Activated T-helper 1 cell treated with anti-CD3 and anti-CD28 coated beads, Interleukin-12 subunit alpha, Interleukin-12 subunit beta, Interleukin-2, Interleukin-4 antibody, amounts not matched to agents 30 ng/mL and 10 ng/mL and 1 ng/mL, durations not matched to agents 14 hours and 24 hours and 36 hours (primary cell): ENCODE measurements around the gene BBS4. TPM values are rescaled to one million over a fixed set of nuclear protein-coding genes. Genes with fewer than 3 reads are reported as not detected.

Source experiments
- total RNA-seq: library from RNA; stranded (reverse); gene quantifications from 2 replicates; pipeline ENCODE4 v1.2.3, GENCODE V29; 2022

Gene BBS4
- total RNA-seq, 1 donor from 2014 or later, result 10.3 TPM

Other genes starting within 250 kb of the BBS4 start
- gene ARIH1, start 211.9 kb upstream of the BBS4 start, total RNA-seq, result 140 and 144 TPM in 2 replicates
- gene GOLGA6B, start 31.5 kb upstream of the BBS4 start, total RNA-seq, result not detected in 2 replicates
- gene HIGD2B, start within 50 bp of the BBS4 start, total RNA-seq, result 0.29 TPM in 1 of 2 replicates, not detected in the other
- 94.0 and 101 TPM in 2 replicates for gene ADPGK, start 97.6 kb downstream of the BBS4 start, total RNA-seq